Measurements from ENCODE around the gene ELFN2.

Gene ELFN2

GRCh38 chr22:37427711-37428635 is 694 bp upstream of the ELFN2 start:
- no peak for DNase-seq (ENCODE audit: low read depth in 2 of 2)

DNA sequence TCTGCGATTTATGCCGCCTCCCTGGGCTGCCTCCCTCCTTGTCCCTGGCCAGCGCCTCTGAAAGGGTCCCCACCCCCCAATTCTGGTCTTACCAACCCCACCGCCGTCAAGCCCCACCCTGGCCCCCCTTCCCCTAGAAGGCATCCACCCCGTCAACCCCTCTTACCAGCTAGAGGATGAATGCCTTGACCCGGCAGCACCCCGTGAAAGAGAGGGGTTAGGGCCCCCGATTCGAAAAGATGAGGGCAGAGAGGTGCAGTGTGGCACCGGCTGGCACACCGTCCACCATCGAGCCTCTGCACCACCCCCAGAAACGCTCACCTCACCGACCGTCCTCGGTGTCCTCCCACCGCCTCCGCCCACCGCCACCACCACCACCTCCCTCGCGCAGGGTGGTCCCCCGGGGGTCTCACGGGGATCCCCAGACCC is 559 bp downstream of the ELFN2 start:
- no peak for DNase-seq (ENCODE audit: low read depth in 2 of 2)

- no peak for DNase-seq (ENCODE audit: low read depth in 2 of 2)
Observed at GRCh38 chr22:37425800-37426705, 1.2 kb downstream of the ELFN2 start.

DNA sequence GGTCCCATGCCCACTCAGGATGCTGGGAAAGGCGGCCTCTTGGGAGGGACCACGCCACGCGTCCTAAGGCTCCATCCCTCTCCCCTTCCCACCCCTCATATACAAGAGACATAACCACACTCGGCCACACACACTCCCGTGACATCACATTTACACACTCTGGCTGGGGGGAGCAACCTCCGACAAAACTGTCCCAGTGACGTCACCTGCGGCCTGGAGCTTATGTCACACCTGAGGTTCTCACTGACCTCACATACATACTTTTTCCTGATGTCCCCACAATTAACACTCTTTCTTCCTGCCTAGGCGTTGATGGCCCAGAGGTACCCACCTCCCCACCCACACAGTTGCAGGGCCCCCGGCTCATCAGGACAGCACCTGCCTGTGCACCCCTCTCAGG is 1.9 kb downstream of the ELFN2 start:
- no peak for DNase-seq (ENCODE audit: low read depth in 2 of 2)

DNA sequence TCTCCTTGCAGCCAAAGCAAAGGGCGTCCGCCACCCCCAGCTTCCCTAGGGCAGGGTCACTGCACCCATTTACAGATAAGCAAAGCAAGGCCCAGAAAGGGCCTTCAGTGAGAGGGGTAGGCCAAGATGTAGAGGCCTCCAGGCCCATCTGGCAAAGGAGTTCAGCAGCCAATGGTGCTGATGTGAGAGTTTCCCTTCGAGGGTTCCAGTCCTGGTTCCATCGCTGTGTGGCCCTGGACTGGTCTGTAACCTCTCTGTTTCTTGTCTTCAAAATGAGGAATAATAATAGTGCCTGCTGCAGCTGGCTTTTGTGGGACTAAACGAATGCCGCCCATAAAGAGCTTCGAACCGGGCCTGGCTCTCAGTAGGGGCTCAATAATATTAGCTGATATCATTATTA is 4.0 kb downstream of the ELFN2 start:
- no peak for DNase-seq (ENCODE audit: low read depth in 2 of 2)

GRCh38 chr22:37421468-37421877 is 5.8 kb downstream of the ELFN2 start:
- no peak for DNase-seq (ENCODE audit: low read depth in 2 of 2)

GRCh38 chr22:37420686-37421467 is 6.4 kb downstream of the ELFN2 start:
- no peak for DNase-seq (ENCODE audit: low read depth in 2 of 2)

DNA sequence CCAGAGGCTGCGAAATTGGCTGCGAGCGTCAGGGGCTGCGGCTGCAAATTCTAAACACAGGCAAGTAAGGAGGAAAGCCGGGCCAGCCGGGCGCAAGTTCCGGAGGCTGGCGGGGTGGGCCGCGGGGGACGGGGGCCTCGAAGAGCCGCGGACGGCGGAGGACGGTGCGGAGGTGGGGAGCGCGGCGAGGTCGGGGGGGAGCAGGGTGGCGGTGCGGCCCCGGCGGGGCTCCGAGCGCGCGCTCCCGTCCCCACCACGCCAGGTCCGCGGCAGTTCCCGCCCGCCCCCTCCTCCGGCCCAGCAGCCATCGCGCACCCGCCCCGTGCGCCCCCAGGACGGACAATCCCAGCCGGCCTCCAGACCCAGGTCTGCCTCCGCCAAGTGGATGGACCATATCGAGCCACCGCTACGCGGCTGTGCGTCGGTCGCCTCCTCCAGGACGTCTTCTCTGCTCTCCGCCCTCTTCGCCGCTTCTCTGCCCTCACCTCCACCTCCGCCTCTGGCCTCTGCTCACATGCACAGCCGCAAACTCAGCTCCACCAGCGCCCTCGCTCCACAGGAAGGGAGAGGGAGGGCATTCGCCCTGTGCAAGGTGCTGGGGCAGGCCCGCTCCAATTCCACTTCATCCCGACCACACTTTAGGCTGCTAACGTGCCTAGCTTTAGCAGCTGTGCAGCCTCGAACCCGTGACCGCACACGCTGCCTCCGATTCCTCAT is 7.2 kb downstream of the ELFN2 start:
- no peak for DNase-seq (ENCODE audit: low read depth in 2 of 2)

DNA sequence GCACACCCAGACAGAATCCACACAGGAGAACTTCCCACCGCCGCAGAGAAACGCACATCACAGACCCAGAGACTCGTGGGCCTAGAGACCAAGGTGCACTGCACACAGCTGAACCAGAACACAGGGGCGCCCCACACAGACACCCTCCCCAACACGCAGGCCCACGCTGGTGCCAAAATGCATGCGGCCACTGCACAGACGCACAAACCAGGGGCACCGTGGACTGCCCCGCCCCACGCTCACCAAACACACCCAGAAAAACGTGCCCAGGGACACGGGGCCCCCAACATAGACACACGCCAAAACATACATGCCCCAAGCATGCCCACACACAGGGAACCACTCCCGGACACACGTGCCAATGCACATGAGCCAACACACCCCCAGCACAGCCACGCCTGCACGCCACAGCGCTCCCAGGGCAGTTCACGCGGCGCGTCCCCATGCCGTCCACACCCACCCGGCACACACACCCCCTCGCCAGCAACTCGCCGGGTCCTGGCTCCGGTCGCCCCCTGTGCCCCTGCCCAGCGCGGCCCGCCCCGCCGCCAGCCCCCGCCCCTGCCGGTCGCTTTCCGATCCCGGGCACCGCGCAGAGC is 7.8 kb downstream of the ELFN2 start:
- no peak for DNase-seq (ENCODE audit: low read depth in 2 of 2)

- DNase-seq (ENCODE audit: low read depth in 2 of 2), result no peak
Observed at GRCh38 chr22:37418627-37419369, 8.5 kb downstream of the ELFN2 start.

DNA sequence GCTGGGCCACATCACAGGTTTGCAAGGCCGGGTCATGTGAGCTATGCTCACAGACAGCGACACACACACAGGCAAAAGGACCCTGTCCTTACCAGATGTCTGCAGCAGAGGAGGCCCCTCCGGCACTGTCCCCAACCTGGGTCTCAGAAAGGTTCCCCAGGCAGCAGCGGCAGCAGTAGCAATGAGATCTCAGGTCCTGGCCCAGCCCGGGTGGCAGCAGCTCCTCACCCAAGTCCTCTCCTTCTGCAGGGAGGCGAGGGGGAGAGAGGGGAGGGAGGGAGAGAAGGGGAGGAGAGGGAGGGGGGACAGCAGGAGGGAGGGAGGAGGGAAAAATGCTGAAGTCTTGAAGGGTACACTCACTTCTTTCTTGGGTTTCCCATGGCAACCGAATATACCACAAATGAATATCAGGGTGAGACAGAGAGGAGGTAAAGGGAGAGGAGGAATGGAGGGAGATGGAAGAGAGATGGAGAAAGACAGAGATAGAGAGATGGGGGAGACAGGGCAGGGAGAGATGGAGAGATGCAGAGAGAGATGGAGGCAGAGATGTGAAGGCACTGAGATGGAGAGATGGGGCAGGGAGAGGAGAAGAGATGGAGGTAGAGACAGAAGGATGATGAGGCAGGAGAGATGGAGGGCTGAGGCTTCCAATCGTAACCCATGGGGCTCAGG is 9.5 kb downstream of the ELFN2 start:
- no peak for DNase-seq (ENCODE audit: low read depth in 2 of 2)

GRCh38 chr22:37417264-37417663 is 10.0 kb downstream of the ELFN2 start:
- no peak for DNase-seq (ENCODE audit: low read depth in 2 of 2)

DNA sequence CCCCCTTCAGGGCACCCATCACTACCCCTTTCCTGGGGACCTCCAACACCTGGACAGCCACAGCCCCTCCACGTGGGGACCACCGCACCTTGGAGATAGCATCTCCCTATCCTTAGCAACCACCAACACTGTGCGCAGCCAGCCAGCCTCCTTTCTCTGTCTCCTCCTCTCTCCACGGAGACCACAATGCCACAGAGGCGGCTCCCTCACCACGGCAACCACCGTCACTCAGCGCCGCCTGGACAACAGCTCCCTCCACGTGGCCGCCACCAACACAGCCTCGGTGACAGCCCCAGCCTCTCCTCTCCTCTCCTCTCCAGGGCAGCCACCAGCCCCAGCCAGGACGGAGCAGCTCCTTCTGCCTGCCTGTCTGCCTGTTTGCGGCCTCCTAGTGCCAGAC is 10.5 kb downstream of the ELFN2 start:
- no peak for DNase-seq (ENCODE audit: low read depth in 2 of 2)

- no peak for DNase-seq (ENCODE audit: low read depth in 2 of 2)
Observed at GRCh38 chr22:37416389-37416788, 10.9 kb downstream of the ELFN2 start.

DNA sequence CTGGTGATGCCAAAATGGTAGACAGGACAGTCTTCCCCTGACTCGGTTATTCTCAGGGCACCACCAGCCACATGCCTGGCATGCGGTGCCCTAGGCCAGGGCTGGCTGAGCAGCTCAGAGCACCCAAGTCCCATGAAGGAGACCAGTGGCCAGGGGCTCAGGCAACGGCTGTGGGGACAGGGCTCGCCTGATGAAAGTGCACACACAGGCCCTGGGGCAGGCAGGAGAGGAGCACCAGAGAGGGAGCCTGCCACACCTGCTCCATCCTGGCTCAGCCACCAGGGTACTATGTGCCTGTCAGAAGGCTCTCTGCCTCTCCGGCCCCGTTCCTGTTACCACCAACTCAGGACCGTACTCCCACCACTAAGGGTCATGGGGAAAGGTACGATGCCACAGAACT is 12.1 kb downstream of the ELFN2 start:
- DNase-seq (ENCODE audit: low read depth in 2 of 2), result no peak

DNA sequence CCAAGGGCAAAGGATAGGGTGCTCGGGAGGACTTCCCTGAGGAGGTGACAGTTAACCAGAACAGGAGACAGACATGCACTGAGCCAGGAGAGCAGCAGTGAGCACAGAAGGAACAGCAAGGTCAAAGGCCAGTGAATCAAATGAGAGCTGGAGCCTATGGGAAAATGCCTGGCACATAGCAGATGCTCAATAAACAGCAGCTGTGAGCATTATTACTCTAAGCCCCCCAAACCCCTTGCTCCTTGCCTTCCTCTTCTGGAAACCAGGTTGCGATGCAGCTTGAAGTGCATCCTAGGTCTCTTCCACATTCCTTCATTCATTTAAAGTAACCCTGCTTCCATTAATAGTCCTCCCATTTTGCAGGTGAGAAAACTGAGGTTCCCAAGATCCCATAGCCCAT is 13.0 kb downstream of the ELFN2 start:
- DNase-seq (ENCODE audit: low read depth in 2 of 2), result no peak

DNA sequence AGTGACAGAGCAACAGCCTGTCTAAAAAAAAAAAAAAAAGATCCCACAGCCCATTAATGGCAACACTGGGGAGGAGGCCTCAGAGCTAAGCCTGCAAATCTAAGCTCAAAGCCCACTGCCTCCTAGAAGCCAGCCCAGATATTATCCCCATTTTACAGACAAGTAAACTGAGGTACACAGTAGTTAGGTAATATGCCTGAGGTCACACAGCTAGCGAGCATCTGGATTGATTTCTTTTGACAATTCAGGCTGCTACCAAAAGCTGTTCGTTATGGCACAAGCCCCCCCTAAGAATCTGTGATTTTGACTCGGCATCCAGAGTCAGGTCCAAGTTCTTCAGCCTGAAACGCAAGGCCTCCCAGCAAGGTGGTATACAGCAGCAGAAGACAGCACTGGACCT is 13.7 kb downstream of the ELFN2 start:
- no peak for DNase-seq (ENCODE audit: low read depth in 2 of 2)

DNA sequence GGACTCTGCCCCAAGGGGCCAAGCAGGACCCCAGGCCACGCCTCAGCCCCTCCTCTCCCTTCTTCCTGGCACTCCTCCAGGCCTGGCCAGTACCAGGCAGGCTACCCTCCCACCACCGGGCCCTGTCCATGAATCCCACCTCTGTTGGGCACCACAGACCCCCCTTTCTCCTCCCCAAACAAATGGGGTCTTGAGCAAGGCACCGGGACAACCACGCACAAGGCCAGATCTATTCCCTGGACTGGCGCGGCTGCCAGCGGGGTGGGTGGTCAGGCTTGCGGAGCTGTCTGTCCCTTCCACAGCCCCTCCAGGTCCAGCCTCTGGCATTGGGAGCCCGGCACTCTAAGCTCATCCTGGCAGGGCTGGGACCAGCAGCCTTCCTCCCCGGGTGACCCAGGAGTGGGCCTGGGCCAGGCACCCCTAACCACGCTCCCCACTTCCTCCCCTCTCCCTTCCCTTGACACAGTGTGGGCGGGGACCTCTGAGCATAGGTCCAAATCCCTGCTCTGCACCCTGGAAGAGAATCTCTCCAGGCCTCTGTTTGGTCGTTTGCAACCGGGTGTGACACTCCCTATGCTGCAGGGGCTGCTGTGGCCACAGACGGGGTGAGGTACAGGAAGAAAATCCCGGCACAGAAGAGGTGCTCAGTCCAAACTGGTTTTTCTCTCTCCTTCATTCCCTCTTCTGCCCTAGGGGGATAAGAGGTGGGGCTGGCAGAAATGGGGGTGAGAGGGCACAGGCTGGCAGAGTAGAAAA is 14.6 kb downstream of the ELFN2 start:
- DNase-seq (ENCODE audit: low read depth in 2 of 2), result no peak

DNA sequence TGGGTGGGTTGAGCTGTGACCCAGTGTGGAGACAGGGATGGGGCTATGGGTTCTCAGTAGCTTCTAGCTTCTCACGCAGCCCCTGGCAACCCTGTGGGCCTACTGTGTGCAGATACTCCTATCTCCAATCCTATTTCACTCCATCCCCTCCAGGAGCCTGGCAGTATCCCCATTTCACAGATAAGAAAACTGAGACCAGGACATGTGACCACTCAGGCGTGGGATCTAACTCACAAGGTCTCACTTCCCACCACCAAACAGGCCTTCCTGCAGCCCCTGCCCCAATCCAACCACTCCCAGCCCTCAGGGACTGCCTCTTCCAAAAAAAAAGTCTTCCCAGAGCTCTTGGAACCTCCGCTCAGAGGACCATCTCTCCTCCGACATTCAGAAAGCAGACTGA is 15.6 kb downstream of the ELFN2 start:
- no peak for DNase-seq (ENCODE audit: low read depth in 2 of 2)

Measured in stimulated activated CD4-positive, alpha-beta T cell treated with anti-CD3 and anti-CD28 coated beads, Interleukin-1b, Interleukin-23, amount 100 ng/mL, for 4 hours (primary cell).